ENCODE results near the gene DLG2. TPM values are rescaled to one million over a fixed set of nuclear protein-coding genes. Genes with fewer than 3 reads are reported as not detected.

The DLG2 gene
- total and polyA plus RNA-seq, 12 donors, result 1.0 to 14.8 (median 7.4) TPM

DNA sequence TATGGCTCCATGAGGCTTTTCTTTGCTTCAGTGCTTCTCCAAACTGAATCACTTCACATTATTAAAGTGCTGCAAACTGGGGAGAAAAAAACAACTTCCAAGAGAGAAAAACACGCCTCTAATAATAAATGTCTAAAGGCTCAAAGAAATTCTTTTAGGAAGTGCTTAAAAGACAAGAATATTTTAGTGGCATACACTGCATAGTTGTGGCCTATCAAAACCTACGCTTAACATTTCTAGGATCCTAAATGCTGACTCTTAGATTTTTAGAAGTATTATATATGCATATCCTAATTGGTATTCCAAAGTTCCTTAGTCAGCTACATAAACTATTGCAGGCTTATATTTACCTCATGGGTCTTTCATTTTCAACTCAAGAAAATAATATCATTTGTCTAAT is 1462.0 kb downstream of the DLG2 start:
- intact Hi-C loops (cut with DNase I), result loop anchor here in 1 of 10 donors (5.0 kb wide), 1 partner anchor 138 kb away; no protein-coding TSS in a partner anchor
- no peaks in the 10 kb centered on the region for H3K4me1 ChIP-seq
- H3K36me3 ChIP-seq, result no peaks in the 10 kb centered on the region
- no peak overlapping the region for H3K4me3 ChIP-seq
- DNase-seq (no peak), ATAC-seq (no peak)
- TF ChIP-seq CTCF (IDR thresholded peaks at IDR 0.05), result no peak
- WGBS, 2 donors, result 81 to 93% methylated on average over 2 of the region's 2 CpGs
- no peaks in the 10 kb centered on the region for H3K27me3 ChIP-seq
- H3K27ac ChIP-seq, result no peak overlapping the region
- peaks cover 0 to 10% (median 0%) of the 10 kb centered on the region in 11 donors for H3K9me3 ChIP-seq

DNA sequence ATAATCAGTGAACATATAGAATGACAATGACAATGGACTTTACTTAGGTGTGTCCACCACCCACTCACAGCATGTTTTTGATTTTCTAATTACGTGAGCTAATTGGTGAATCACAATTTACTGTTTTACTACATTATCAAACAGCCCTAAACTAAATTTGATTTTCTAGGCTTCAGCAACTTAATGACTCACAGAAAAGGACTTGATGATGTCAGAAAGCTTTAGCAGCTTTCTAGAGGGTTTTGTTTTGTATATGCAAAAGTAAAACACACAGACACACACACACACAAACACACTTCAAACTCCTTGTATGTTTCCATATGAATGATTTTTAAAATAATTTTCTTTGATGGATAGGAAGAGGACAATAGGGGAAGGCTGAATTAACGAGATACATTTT is 1462.4 kb downstream of the DLG2 start:
- Histone ChIP-seq H3K4me3 (no peak overlapping the region), H3K9me3 (peaks cover 0 to 10% (median 0%) of the 10 kb centered on the region in 11 donors), H3K36me3 (no peaks in the 10 kb centered on the region), H3K27me3 (no peaks in the 10 kb centered on the region), H3K4me1 (no peaks in the 10 kb centered on the region), H3K27ac (no peak overlapping the region)
- intact Hi-C loops (cut with DNase I), result loop anchor here in 1 of 10 donors (5.0 kb wide), 1 partner anchor 137 kb away; no protein-coding TSS in a partner anchor
- TF ChIP-seq CTCF (IDR thresholded peaks at IDR 0.05), result no peak
- no peak for ATAC-seq
- 67 to 74% methylated on average over 2 of the region's 2 CpGs for WGBS, 2 donors
- DNase-seq, result no peak

DNA sequence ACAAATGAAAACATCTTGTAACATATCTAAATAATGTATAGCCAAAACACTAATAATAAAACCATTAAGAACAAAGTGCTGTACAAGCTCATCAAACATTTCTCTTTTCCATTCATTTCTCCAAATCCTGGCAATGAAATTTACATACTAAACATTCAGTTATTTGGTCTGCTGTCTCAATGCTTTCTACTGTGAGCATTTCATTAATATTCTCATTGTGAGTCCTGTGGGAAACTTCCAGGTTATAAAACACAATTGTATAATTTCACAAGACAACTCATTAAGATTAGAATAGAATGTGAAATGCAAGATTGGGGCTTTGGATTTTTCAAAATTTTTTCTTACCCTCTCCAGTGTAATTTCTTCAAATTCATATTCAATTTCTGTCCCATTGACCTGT is 1464.0 kb downstream of the DLG2 start:
- H3K9me3 ChIP-seq, result peaks cover 0 to 10% (median 0%) of the 10 kb centered on the region in 11 donors
- H3K27ac ChIP-seq, result no peak overlapping the region
- no peak for TF ChIP-seq CTCF (IDR thresholded peaks at IDR 0.05)
- no peaks in the 10 kb centered on the region for H3K36me3 ChIP-seq
- no peaks in the 10 kb centered on the region for H3K27me3 ChIP-seq
- H3K4me1 ChIP-seq, result no peaks in the 10 kb centered on the region
- H3K4me3 ChIP-seq, result no peak overlapping the region
- intact Hi-C loops (cut with DNase I), result no loop called here
- DNase-seq (no peak), ATAC-seq (no peak)

GRCh38 chr11:84157639-84158038 is 1469.5 kb downstream of the DLG2 start:
- no peaks in the 10 kb centered on the region for H3K4me1 ChIP-seq
- ATAC-seq (no peak), DNase-seq (no peak)
- H3K27ac ChIP-seq, result no peak overlapping the region
- WGBS, 2 donors, result 80 to 81% methylated on average over 3 of the region's 3 CpGs
- no peak for TF ChIP-seq CTCF (IDR thresholded peaks at IDR 0.05)
- intact Hi-C loops (cut with DNase I), result no loop called here
- H3K4me3 ChIP-seq, result no peak overlapping the region
- H3K27me3 ChIP-seq, result no peaks in the 10 kb centered on the region
- H3K9me3 ChIP-seq, result peaks cover 0 to 17% (median 0%) of the 10 kb centered on the region in 11 donors
- no peaks in the 10 kb centered on the region for H3K36me3 ChIP-seq

Measured in heart right ventricle (tissue), 16 donors.